Esophagus squamous epithelium (tissue), 5 donors: ENCODE data around the gene IL31RA. TPM values are rescaled to one million over a fixed set of nuclear protein-coding genes. Genes with fewer than 3 reads are reported as not detected.

Experiments
- DNase-seq: peaks from one replicate; lab custom pipeline; 2025; lab: John Stamatoyannopoulos, UW
- H3K27ac ChIP-seq, 4 donors: fragments of 200-600 bp; sonication (generic); one replicate each; pipeline ENCODE4 v1.5.1; 2016 to 2019; ENCODE audit warnings: mild to moderate bottlenecking in 1 of 4
- H3K27me3 ChIP-seq, 4 donors: fragments of 200-600 bp; sonication (generic); 1 replicate in 3 of 4; 2 replicates in 1 of 4; pipeline versions ENCODE4 v1.5.1 to v1.6.0; 2017 to 2021; ENCODE audit warnings: antibody characterized with exemption in 1 of 4
- H3K36me3 ChIP-seq, 3 donors: fragments of 200-600 bp; sonication (generic); one replicate each; pipeline ENCODE4 v1.5.1; 2016 to 2019
- H3K4me1 ChIP-seq, 3 donors: fragments of 200-600 bp; sonication (generic); one replicate each; pipeline ENCODE4 v1.5.1; 2017 to 2019
- H3K4me3 ChIP-seq, 4 donors: fragments of 200-600 bp; sonication (generic); 1 replicate in 3 of 4; 2 replicates in 1 of 4; pipeline ENCODE4 v1.5.1; 2016 to 2019; ENCODE audit warnings: mild to moderate bottlenecking in 2 of 4, moderate library complexity in 1 of 4
- H3K9me3 ChIP-seq, 3 donors: fragments of 200-600 bp; sonication (generic); one replicate each; pipeline ENCODE4 v1.5.1; 2016 to 2019
- CTCF ChIP-seq, 6 experiments: fragments of 450-650 bp in 4 of 6; fragments of 200-600 bp in 2 of 6; sonication (generic) in 2 of 6; IDR thresholded peaks; one replicate each; pipeline ENCODE4 v1.5.1; 2016 to 2019; ENCODE audit warnings: antibody characterized with exemption in 6 of 6, mild to moderate bottlenecking in 4 of 6, moderate library complexity in 4 of 6
- POLR2A ChIP-seq, 4 donors: fragments of 450-650 bp; IDR thresholded peaks; one replicate each; pipeline ENCODE4 v1.6.1; 2017; ENCODE audit warnings: antibody characterized with exemption in 4 of 4, mild to moderate bottlenecking in 4 of 4, moderate library complexity in 3 of 4
- WGBS, 2 donors: methylation state at CpG; one replicate each; pipeline ENCODE4 v1.1.5; 2018; 5-methylcytosine and 5-hydroxymethylcytosine counted together
- intact Hi-C: fragments of 100-400 bp; cut with DNase I; formaldehyde crosslinking; loops from one replicate; pipeline ENCODE4 v1.15.0; 2022
- total RNA-seq, 4 donors: library from RNA; depleted of rRNA; stranded (reverse); fragments of >200 nt; gene quantifications; one replicate each; pipeline ENCODE4 v1.1.0, GENCODE V29; 2016
- donor health status: DM: yes; HTN: yes; CAD: no.

The IL31RA gene
- total RNA-seq, 4 donors from 2014 or later = not detected

DNA sequence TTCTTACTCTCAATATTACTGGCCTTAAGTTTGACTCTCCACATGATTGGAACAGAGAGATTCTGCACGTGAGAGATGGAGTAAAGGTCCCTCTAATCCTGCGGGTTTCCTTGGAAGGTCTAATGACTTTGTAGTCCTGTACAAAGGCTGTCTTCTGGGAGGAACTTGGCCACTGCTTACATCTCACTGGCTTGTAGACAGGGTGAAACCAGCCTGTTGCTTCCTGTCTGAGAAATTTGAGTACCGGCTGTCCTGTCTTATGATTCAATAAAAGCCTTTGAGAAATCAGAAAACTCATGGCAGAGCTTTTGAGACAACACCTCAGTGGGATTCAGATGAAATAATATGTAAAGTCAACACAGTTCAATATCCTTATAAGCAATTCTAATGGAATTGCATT lies 43.0 kb downstream of the IL31RA start:
- no peak overlapping the region for H3K4me3 ChIP-seq
- H3K36me3 ChIP-seq = no peaks in the 10 kb centered on the region
- no peak for DNase-seq
- WGBS, 2 donors = 57 to 67% methylated on average over 2 to 3 of the region's 3 CpGs
- H3K4me1 ChIP-seq = peaks cover 0 to 9% (median 0%) of the 10 kb centered on the region in 3 donors
- TF ChIP-seq POLR2A (IDR thresholded peaks at IDR 0.05) (no peak), CTCF (IDR thresholded peaks at IDR 0.05) (no peak)
- no peaks in the 10 kb centered on the region for H3K27me3 ChIP-seq
- no peak overlapping the region for H3K27ac ChIP-seq
- H3K9me3 ChIP-seq = no peaks in the 10 kb centered on the region
- intact Hi-C loops = no loop called here

DNA sequence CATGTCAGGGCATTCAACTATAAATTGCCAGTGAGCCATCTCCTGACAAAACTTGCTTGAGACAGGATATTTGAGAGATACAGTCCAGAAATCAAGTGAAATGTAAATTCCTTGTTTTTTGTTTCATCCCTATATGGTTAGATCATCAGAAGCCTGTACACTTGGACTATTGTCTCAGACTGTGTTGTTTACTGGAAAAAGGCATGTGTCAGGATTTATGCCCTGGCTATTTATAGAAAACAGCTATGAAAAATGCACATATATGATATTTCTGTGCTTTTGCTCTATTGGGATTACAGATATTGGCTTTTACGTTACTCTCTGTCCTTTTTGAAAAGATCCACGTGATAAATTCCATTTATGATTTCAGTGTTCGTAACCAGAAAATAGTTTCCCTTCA lies 44.2 kb downstream of the IL31RA start:
- Histone ChIP-seq H3K4me1 (peaks cover 0 to 9% (median 0%) of the 10 kb centered on the region in 3 donors), H3K27ac (no peak overlapping the region), H3K9me3 (no peaks in the 10 kb centered on the region), H3K27me3 (no peaks in the 10 kb centered on the region), H3K4me3 (no peak overlapping the region), H3K36me3 (no peaks in the 10 kb centered on the region)
- intact Hi-C loops = no loop called here
- 90 to 92% methylated on average over 3 of the region's 3 CpGs for WGBS, 2 donors
- no peak for DNase-seq
- no peak for TF ChIP-seq POLR2A (IDR thresholded peaks at IDR 0.05)
- no peak for TF ChIP-seq CTCF (IDR thresholded peaks at IDR 0.05)

DNA sequence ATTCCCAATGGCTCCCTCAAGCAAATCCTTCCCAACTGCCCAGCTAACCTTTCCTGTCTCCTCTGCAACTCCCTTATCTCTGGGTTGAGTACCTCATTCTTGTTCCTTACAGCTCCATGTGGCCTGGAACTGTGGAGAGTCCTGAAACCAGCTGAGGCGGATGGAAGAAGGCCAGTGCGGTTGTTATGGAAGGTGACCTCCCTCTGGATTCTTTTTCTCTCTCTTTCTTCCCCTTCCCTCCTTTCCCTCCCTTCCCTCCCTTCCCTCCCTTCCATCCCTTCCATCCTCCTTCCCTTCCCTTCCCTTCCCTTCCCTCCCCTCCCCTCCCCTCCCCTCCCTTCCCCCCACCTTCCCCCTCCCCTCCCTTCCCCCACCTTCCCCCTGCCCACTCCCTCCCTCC lies 45.1 kb downstream of the IL31RA start:
- intact Hi-C loops = no loop called here
- no peaks in the 10 kb centered on the region for H3K36me3 ChIP-seq
- H3K4me1 ChIP-seq = peaks cover 0 to 9% (median 0%) of the 10 kb centered on the region in 3 donors
- H3K27me3 ChIP-seq = no peaks in the 10 kb centered on the region
- no peak for TF ChIP-seq POLR2A (IDR thresholded peaks at IDR 0.05)
- H3K4me3 ChIP-seq = no peak overlapping the region
- no peaks in the 10 kb centered on the region for H3K9me3 ChIP-seq
- 94 to 96% methylated on average over 2 of the region's 2 CpGs for WGBS, 2 donors
- no peak for DNase-seq
- no peak overlapping the region for H3K27ac ChIP-seq

- H3K36me3 ChIP-seq = no peaks in the 10 kb centered on the region
- peaks cover 0 to 9% (median 0%) of the 10 kb centered on the region in 3 donors for H3K4me1 ChIP-seq
- no peaks in the 10 kb centered on the region for H3K9me3 ChIP-seq
- 70% methylated on average over 2 of the region's 2 CpGs; no CpG with 5 or more reads in 1 of the 2 donors for WGBS, 2 donors
- H3K27me3 ChIP-seq = no peaks in the 10 kb centered on the region
- no peak overlapping the region for H3K4me3 ChIP-seq
- no peak for DNase-seq
- H3K27ac ChIP-seq = no peak overlapping the region
- intact Hi-C loops = no loop called here
- TF ChIP-seq CTCF (IDR thresholded peaks at IDR 0.05) (no peak), POLR2A (IDR thresholded peaks at IDR 0.05) (no peak)
Observed at GRCh38 chr5:55896663-55897062, 45.5 kb downstream of the IL31RA start.

GRCh38 chr5:55897206-55897894 lies 46.2 kb downstream of the IL31RA start:
- no peak for DNase-seq
- intact Hi-C loops = no loop called here

More at GRCh38 chr5:55897206-55897894, 46.2 kb downstream of the IL31RA start:
- WGBS, 2 donors = 69 to 82% methylated on average over 5 to 7 of the region's 8 CpGs
- no peaks in the 10 kb centered on the region for H3K36me3 ChIP-seq
- no peak for TF ChIP-seq CTCF (IDR thresholded peaks at IDR 0.05)
- TF ChIP-seq POLR2A (IDR thresholded peaks at IDR 0.05) = no peak
- H3K4me3 ChIP-seq = no peak overlapping the region
- no peaks in the 10 kb centered on the region for H3K9me3 ChIP-seq
- peaks cover 0 to 9% (median 0%) of the 10 kb centered on the region in 3 donors for H3K4me1 ChIP-seq
- no peaks in the 10 kb centered on the region for H3K27me3 ChIP-seq
- H3K27ac ChIP-seq = no peak overlapping the region
